Liver (tissue), 2 donors: Measurements from ENCODE around the gene ZCCHC14.

ENCODE experiments used
- CTCF ChIP-seq: fragments of 150-350 bp; IDR thresholded peaks from 2 replicates; pipeline ENCODE4 v1.5.1; 2017; ENCODE audit warnings: improper control_type of control experiment, low read depth, low read length; ENCODE audit not compliant: missing input control
- REST ChIP-seq: IDR thresholded peaks from 2 replicates; pipeline ENCODE4 v1.6.1; 2016; ENCODE audit warnings: antibody characterized with exemption, mild to moderate bottlenecking
- donor health status: healthy.

- TF ChIP-seq REST (no peak), CTCF (no peak)
Measured at GRCh38 chr16:87418644-87419043, 74.2 kb downstream of the ZCCHC14 start.
